ENCODE data around the gene PIGT.

PIGT gene

DNA sequence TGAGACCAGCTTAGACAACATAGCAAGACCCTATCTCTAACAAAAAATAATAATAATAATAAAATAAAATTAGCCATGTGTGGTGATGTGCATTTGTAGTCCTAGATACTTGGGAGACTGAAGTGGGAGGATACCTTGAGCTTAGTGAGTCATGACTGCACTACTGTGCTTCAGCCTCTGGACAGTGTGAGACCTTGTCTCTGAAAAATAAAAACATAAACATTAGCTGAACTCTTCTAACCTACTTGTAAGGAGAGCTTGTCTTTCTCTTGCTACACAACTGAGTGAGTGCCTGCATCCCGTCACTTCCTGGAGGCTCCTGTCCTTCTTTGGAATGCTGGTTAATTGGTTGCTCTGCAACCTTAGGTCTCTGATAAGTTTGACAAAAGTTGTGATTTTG is 13.0 kb upstream of the PIGT start:
- no peak for DNase-seq

DNA sequence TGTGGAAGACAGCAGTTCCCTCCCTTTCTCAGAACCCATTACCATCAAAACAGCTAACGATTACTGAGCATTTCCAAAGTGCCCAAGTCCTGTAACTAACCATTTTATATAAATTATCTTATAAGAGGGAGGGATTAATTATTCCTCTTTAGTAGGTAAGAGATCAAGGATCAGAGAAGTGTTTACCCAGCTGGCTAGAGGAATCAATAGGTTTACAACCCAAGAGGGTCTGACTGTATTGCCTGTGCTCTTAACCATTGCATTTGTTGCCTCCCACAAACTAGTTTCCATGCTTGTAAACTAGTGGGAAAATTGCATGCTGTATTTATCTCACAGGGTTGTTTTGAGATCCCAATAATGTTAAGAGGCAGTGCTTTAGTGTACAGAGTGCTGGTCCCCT is 11.5 kb upstream of the PIGT start:
- no peak for DNase-seq

- no peak for DNase-seq
Measured at GRCh38 chr20:45405571-45406259, 10.2 kb upstream of the PIGT start.

- no peak for DNase-seq
Measured at GRCh38 chr20:45406260-45407066, 9.5 kb upstream of the PIGT start.

DNA sequence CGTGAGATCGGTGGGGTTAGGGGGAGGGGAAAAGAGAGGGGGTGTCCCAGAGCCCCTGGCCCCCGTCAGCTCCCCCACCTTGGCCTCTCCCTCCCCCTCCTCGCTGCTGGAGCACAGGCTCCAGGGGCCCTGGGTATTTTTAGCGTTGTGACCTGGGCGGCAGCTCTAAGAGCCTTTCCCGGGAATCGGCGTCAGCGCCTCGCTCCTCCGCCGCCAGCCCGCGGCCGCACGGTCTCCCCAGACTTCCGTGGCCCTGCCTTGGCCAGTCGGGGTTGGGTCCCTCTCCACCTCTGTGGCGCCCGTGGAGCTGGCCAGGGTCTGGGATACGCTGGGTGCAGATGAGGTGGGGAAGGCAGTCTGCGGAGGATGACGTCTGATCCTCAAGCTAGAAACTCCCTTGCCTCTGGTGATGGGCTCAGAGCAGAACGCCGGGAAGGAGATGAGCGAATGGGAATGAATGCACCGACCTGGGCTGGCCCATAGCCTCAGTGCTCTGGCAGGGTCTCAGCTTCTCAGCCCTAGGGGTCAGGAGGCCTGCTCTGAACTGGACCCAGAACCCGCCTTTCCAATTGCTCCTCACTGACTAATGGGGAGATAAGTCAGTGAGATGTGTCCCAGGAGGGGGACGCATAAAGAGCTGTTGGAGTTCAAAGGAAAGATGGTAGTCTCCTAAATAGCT is 8.7 kb upstream of the PIGT start:
- DNase-seq, result no peak

DNA sequence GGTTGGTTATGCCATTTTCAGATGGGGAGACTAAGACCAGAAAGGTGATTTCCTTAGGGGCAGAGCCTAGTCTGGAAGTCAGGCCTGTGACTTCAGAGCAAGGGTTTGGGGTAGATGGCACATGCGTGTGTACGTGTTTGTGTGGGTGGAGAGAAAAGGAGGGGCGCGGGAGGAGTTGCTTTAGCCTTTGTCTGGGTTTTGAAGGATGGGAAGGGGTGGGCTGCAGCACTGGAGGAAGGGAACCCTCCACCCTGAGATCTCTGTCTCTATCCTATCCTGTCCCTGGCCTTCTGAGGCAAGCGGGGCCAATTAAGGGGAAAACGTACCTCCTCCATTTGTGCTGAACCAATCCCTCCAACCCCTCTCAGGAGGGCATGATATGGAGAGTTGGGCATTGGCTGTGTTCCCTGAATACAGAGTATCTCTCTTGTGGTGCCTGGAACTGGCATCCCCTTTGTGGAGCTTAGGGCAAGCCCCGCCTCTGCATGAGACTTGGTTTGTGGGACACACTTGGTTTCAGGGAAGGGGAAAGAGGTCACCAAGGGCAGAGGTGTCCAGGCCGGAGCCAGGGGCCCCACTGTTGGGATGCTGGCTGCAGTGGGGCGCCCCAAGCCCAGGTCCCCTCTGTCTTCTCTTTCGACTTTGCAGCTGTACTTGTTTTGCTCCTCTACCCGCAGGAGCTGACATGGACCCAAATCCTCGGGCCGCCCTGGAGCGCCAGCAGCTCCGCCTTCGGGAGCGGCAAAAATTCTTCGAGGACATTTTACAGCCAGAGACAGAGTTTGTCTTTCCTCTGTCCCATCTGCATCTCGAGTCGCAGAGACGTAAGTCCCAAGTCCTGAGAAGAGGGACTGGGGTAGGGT is 7.9 kb upstream of the PIGT start, which contains the start of gene DBNDD2:
Gene DBNDD2 (plus strand): TSS at position 507 of the 863 bp plus-strand sequence. CDS start 179 bp downstream, at position 686.
- DNase-seq, result no peak

GRCh38 chr20:45408646-45409213 is 7.2 kb upstream of the PIGT start:
- DNase-seq, result peak; percentile 72

- no peak for DNase-seq
Measured at GRCh38 chr20:45409521-45410272, 6.2 kb upstream of the PIGT start.

GRCh38 chr20:45410887-45411286 is 5.1 kb upstream of the PIGT start:
- DNase-seq, result no peak

GRCh38 chr20:45412653-45413052 is 3.3 kb upstream of the PIGT start:
- DNase-seq, result no peak

- no peak for DNase-seq
Measured at GRCh38 chr20:45413479-45413878, 2.5 kb upstream of the PIGT start.

GRCh38 chr20:45416917-45417316 is 976 bp downstream of the PIGT start:
- peak; percentile 15 for DNase-seq

- no peak for DNase-seq
Measured at GRCh38 chr20:45419188-45420091, 3.5 kb downstream of the PIGT start.

GRCh38 chr20:45420125-45420524 is 4.2 kb downstream of the PIGT start:
- DNase-seq, result no peak

DNA sequence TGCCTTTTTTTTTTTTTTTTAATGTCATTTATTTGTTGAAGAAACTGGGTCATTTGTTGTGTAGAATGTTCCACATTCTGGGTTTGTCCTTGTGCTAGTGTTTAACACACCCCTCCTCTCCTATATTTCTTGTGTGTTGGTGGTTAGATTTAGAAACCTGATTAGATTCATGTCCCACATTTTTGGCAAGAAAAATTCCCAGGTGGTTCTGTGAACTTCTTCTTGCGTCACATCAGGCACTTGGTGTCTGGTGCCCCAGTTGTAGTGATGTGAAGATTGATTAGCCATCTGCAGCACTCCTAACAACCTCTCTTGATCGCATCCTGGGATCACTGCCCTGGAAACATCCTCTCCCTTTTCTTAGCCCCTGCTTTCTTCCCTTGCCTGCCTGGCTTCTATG is 7.8 kb downstream of the PIGT start:
- no peak for DNase-seq

DNA sequence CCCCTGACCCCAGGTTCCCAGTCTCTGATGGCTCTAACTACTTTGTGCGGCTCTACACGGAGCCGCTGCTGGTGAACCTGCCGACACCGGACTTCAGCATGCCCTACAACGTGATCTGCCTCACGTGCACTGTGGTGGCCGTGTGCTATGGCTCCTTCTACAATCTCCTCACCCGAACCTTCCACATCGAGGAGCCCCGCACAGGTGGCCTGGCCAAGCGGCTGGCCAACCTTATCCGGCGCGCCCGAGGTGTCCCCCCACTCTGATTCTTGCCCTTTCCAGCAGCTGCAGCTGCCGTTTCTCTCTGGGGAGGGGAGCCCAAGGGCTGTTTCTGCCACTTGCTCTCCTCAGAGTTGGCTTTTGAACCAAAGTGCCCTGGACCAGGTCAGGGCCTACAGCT is 9.6 kb downstream of the PIGT start:
- no peak for DNase-seq

GRCh38 chr20:45426320-45427016 is 10.5 kb downstream of the PIGT start:
- no peak for DNase-seq

DNA sequence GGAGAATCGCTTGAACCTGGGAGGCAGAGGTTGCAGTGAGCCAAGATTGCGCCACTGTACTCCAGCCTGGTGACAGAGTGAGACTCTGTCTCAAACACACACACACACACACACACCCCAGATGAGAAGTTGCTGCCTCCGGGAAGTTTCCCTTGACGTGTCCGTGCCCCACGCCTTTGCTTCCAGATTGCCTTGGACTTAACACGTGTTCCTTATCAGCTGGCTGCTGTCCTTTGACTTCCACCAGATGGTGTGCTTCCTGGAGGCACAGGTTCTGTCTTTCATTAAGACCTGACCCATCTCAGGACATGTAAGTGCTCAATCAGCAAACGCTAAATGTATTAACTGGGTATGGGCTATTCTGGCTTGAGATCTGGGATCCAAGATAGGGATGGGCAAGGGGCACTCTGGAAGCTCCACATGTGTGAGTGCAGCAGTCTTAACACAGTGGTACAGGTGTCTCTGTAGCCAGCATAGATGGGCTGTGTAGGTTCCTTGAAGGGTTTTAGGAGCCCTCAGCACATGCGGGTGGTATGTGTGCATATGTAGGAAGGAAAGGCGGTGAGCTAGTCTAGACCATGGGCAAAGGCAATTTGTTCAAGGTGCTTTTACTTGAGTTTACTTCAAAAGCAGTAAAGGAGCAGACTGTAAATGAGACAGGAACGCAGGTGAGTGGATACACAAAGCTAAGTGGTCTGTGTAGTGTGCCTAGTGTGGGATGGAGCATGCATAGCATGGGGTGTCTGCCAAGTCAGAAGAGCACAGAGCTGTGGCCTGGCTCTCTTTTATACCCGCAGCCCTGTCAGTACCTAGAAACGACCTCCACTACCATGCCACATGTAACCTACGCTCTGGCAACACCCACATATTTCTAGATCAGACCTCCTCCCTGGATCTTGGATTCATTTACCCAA is 11.6 kb downstream of the PIGT start:
- no peak for DNase-seq

GRCh38 chr20:45429618-45430017 is 13.7 kb downstream of the PIGT start:
- DNase-seq, result no peak
